ENCODE measurements around the gene BTRC. TPM values are rescaled to one million over a fixed set of nuclear protein-coding genes. Genes with fewer than 3 reads are reported as not detected.

The BTRC gene
- total RNA-seq, 3 donors from 2014 or later (not counting 1 experiment from before 2014, with no cell fraction given) = 13.5 to 22.8 (median 15.2) TPM

DNA sequence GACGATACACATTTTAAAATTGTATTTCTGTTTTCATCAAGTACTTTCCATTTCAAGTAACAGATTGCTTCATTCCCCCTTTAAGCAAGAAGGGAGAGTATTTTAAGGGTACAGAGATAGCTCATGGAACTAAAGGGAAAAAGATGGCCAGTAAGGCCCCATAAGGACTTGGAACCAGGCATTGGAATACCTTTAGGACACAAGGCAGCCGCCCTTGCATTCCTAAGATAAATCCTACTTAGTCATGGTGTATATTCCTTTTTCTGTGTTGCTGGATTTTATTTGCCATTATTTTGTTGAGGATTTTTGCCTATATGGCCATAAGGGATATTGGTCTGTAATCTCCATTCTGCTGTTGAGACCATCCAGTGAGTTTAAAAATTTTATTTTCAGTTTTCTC, 49.2 kb downstream of the BTRC start:
- H3K4me1 ChIP-seq (ENCODE audit: control insufficient read depth, insufficient read depth, low read length) = no peaks in the 10 kb centered on the region
- Mint-ChIP-seq H3K4me1 (peaks cover 6 to 25% of the 10 kb centered on the region in 2 donors), H3K27ac (no peak overlapping the region), H3K4me3 (no peak overlapping the region), H3K27me3 (ENCODE audit: low read depth in 2 of 2) (no peaks in the 10 kb centered on the region), H3K9me3 (no peaks in the 10 kb centered on the region), H3K36me3 (no peaks in the 10 kb centered on the region)
- H3K27ac ChIP-seq (ENCODE audit: low read length) = no peak overlapping the region
- intact Hi-C loops (cut with micrococcal nuclease) = no loop called here
- no peak overlapping the region for H3K4me3 ChIP-seq (ENCODE audit: low read length)
- TF ChIP-seq, protein P1, sequence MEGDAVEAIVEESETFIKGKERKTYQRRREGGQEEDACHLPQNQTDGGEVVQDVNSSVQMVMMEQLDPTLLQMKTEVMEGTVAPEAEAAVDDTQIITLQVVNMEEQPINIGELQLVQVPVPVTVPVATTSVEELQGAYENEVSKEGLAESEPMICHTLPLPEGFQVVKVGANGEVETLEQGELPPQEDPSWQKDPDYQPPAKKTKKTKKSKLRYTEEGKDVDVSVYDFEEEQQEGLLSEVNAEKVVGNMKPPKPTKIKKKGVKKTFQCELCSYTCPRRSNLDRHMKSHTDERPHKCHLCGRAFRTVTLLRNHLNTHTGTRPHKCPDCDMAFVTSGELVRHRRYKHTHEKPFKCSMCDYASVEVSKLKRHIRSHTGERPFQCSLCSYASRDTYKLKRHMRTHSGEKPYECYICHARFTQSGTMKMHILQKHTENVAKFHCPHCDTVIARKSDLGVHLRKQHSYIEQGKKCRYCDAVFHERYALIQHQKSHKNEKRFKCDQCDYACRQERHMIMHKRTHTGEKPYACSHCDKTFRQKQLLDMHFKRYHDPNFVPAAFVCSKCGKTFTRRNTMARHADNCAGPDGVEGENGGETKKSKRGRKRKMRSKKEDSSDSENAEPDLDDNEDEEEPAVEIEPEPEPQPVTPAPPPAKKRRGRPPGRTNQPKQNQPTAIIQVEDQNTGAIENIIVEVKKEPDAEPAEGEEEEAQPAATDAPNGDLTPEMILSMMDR (IDR thresholded peaks at IDR 0.05) = no peak
- WGBS (ENCODE audit: insufficient coverage) = 100% methylated on average over 1 of the region's 2 CpGs
- H3K36me3 ChIP-seq (ENCODE audit: control insufficient read depth, insufficient read depth, low read length) = no peaks in the 10 kb centered on the region
- no peaks in the 10 kb centered on the region for H3K9me3 ChIP-seq (ENCODE audit: control insufficient read depth, insufficient read depth, low read length)
- no peak for DNase-seq
- ATAC-seq = no peak
- no peaks in the 10 kb centered on the region for H3K27me3 ChIP-seq (ENCODE audit: control insufficient read depth, insufficient read depth, low read length)

DNA sequence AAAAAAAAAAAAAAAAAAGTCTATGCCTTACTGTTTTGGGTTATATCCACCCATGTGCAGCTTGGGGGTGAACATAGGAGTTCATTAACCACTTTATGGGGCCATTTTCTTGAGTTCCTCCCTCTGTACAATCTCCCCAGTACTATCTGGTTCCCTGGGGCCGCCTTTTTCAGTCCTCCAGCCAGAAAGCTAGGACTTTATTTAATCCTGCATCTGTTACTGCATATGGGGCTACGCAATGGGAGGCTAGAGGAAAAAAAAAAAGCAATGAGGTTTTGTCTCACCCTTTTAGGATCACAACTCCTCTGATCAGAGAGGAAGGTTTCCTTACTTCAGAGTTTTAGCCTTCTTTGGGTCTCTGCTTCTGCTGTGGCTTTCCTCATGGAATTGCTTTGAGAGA, 51.0 kb downstream of the BTRC start:
- no peak overlapping the region for H3K4me3 ChIP-seq (ENCODE audit: low read length)
- H3K27me3 Mint-ChIP-seq (ENCODE audit: low read depth in 2 of 2) = no peaks in the 10 kb centered on the region
- no peak overlapping the region for H3K27ac Mint-ChIP-seq
- no peak overlapping the region for H3K27ac ChIP-seq (ENCODE audit: low read length)
- no peaks in the 10 kb centered on the region for H3K9me3 Mint-ChIP-seq
- H3K36me3 Mint-ChIP-seq = no peaks in the 10 kb centered on the region
- H3K4me1 ChIP-seq (ENCODE audit: control insufficient read depth, insufficient read depth, low read length) = no peaks in the 10 kb centered on the region
- H3K27me3 ChIP-seq (ENCODE audit: control insufficient read depth, insufficient read depth, low read length) = no peaks in the 10 kb centered on the region
- no peak overlapping the region for H3K4me3 Mint-ChIP-seq
- no peak for DNase-seq
- ATAC-seq = no peak
- peaks cover 6 to 23% of the 10 kb centered on the region in 2 donors for H3K4me1 Mint-ChIP-seq
- intact Hi-C loops (cut with micrococcal nuclease) = no loop called here
- H3K36me3 ChIP-seq (ENCODE audit: control insufficient read depth, insufficient read depth, low read length) = peaks cover 2% of the 10 kb centered on the region
- WGBS (ENCODE audit: insufficient coverage) = no CpG with 5 or more reads among the region's 2 CpGs
- TF ChIP-seq, protein P1 (IDR thresholded peaks at IDR 0.05) = no peak
- H3K9me3 ChIP-seq (ENCODE audit: control insufficient read depth, insufficient read depth, low read length) = no peaks in the 10 kb centered on the region

DNA sequence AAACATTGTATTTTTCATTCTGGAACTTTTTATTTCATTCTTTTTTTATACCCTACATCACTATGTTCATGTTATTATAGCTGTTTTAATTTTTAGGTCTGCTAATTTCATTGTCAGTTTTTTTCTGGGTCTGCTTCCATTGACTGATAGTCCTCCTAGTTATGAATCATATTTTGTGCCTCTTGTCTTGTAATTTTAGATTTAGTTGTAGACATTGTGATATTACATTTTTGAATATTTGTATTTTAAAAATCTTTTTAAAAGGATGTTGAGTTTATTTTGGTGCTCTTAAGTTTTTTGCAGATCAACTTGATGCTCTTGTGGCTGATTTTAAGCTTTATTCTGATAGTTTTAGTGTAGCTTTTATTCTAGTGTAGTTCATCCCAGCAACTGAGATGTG, 57.6 kb downstream of the BTRC start:
- DNase-seq (no peak), ATAC-seq (no peak)
- peaks cover 2% of the 10 kb centered on the region for H3K36me3 ChIP-seq (ENCODE audit: control insufficient read depth, insufficient read depth, low read length)
- Mint-ChIP-seq H3K4me3 (no peak overlapping the region), H3K4me1 (peaks cover 6 to 13% of the 10 kb centered on the region in 2 donors), H3K27ac (no peak overlapping the region), H3K9me3 (peaks cover 3 to 8% of the 10 kb centered on the region in 2 donors), H3K27me3 (ENCODE audit: low read depth in 2 of 2) (no peaks in the 10 kb centered on the region), H3K36me3 (peaks cover 13% of the 10 kb centered on the region)
- intact Hi-C loops (cut with micrococcal nuclease) = no loop called here
- H3K9me3 ChIP-seq (ENCODE audit: control insufficient read depth, insufficient read depth, low read length) = peaks cover 3% of the 10 kb centered on the region
- TF ChIP-seq, protein P1 (IDR thresholded peaks at IDR 0.05) = no peak
- H3K4me3 ChIP-seq (ENCODE audit: low read length) = no peak overlapping the region
- no peaks in the 10 kb centered on the region for H3K27me3 ChIP-seq (ENCODE audit: control insufficient read depth, insufficient read depth, low read length)
- no peak overlapping the region for H3K27ac ChIP-seq (ENCODE audit: low read length)
- H3K4me1 ChIP-seq (ENCODE audit: control insufficient read depth, insufficient read depth, low read length) = no peaks in the 10 kb centered on the region

DNA sequence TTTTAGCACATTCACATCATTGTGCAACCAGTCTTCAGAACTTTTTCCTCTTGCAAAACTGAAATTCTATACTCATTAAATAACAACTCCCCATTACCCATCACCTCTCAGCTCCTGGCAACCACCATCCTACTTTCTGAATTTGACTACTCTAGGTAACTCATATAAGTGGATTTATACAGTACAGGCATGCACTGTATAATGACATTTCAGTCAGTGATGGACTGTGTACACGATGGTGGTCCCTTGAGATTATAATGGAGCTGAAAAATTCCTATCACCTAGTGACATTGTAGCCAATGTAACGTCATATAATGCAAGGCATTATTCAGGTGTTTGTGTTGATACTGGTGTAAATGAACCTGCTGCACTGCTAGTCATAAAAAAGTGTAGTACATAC, 60.1 kb downstream of the BTRC start:
- Histone ChIP-seq H3K27ac (ENCODE audit: low read length) (no peak overlapping the region), H3K9me3 (ENCODE audit: control insufficient read depth, insufficient read depth, low read length) (peaks cover 3% of the 10 kb centered on the region), H3K4me1 (ENCODE audit: control insufficient read depth, insufficient read depth, low read length) (no peaks in the 10 kb centered on the region), H3K27me3 (ENCODE audit: control insufficient read depth, insufficient read depth, low read length) (no peaks in the 10 kb centered on the region), H3K36me3 (ENCODE audit: control insufficient read depth, insufficient read depth, low read length) (peaks cover 2% of the 10 kb centered on the region), H3K4me3 (ENCODE audit: low read length) (no peak overlapping the region)
- Mint-ChIP-seq H3K4me3 (no peak overlapping the region), H3K27ac (no peak overlapping the region), H3K27me3 (ENCODE audit: low read depth in 2 of 2) (no peaks in the 10 kb centered on the region), H3K36me3 (peaks cover 13% of the 10 kb centered on the region), H3K4me1 (peaks cover 6 to 13% of the 10 kb centered on the region in 2 donors), H3K9me3 (peaks cover 3 to 8% of the 10 kb centered on the region in 2 donors)
- WGBS (ENCODE audit: insufficient coverage) = 100% methylated on average over 2 of the region's 2 CpGs
- no peak for ATAC-seq
- no peak for DNase-seq
- intact Hi-C loops (cut with micrococcal nuclease) = no loop called here
- TF ChIP-seq, protein P1 (IDR thresholded peaks at IDR 0.05) = no peak

All from natural killer cell (primary cell).